IMR-90 (cell line): ENCODE data around the gene CLDN19.

ENCODE experiments used
- CEBPB ChIP-seq: IDR thresholded peaks from 2 replicates; pipeline ENCODE4 v1.6.1; 2012; ENCODE audit warnings: low read depth, low read length, improper control_type of control experiment
- CTCF ChIP-seq: conservative IDR thresholded peaks from 2 replicates; pipeline ENCODE4 v1.5.1; 2012; ENCODE audit warnings: mild to moderate bottlenecking, low read depth, low read length, improper control_type of control experiment
- ELK1 ChIP-seq: fragments of 150-350 bp; IDR thresholded peaks from 2 replicates; pipeline ENCODE4 v1.6.1; 2016; ENCODE audit warnings: low read depth, mild to moderate bottlenecking, low read length, moderate library complexity, borderline replicate concordance
- MAFK ChIP-seq: IDR thresholded peaks from 2 replicates; pipeline ENCODE4 v1.6.1; 2012; ENCODE audit warnings: low read depth, low read length, improper control_type of control experiment
- POLR2A ChIP-seq: IDR thresholded peaks from 2 replicates; pipeline ENCODE4 v1.6.1; 2012; ENCODE audit warnings: mild to moderate bottlenecking, low read depth, low read length
- RAD21 ChIP-seq: IDR thresholded peaks from 2 replicates; pipeline ENCODE4 v1.6.1; 2012; ENCODE audit warnings: low read length, improper control_type of control experiment
- RCOR1 ChIP-seq: IDR thresholded peaks from 2 replicates; pipeline ENCODE4 v1.6.1; 2012; ENCODE audit warnings: mild to moderate bottlenecking, low read length, improper control_type of control experiment; ENCODE audit not compliant: insufficient replicate concordance
- SMC3 ChIP-seq: fragments of 150-350 bp; IDR thresholded peaks from 2 replicates; pipeline ENCODE4 v1.6.1; 2016; ENCODE audit warnings: low read depth, mild to moderate bottlenecking, antibody characterized with exemption, low read length, moderate library complexity

GRCh38 chr1:42692911-42693310, 47.1 kb downstream of the CLDN19 start:
- no peak for TF ChIP-seq CTCF
- no peak for TF ChIP-seq RAD21
- no peak for TF ChIP-seq POLR2A
- TF ChIP-seq MAFK: no peak
- TF ChIP-seq ELK1: no peak
- TF ChIP-seq CEBPB: no peak
- no peak for TF ChIP-seq RCOR1
- TF ChIP-seq SMC3: no peak
